ENCODE measurements around the gene ITIH3. TPM values are rescaled to one million over a fixed set of nuclear protein-coding genes. Genes with fewer than 3 reads are reported as not detected.
"Not testable (repeated sequence)": the region's sequence is repeated elsewhere in the genome, so short reads cannot be mapped to it uniquely, and the experiment has no call there.

The ITIH3 gene
- total and polyA plus RNA-seq, 9 donors, result 0.23 to 14.2 (median 1.8) TPM

GRCh38 chr3:52775877-52776276 is 18.7 kb upstream of the ITIH3 start:
- TF ChIP-seq POLR2A (IDR thresholded peaks at IDR 0.05) (no peak), EP300 (IDR thresholded peaks at IDR 0.05) (no peak), CTCF (IDR thresholded peaks at IDR 0.05) (no peak)
- H3K27ac ChIP-seq, result no peak overlapping the region
- H3K27me3 ChIP-seq, result no peaks in the 10 kb centered on the region
- DNase-seq, result peak in 1 of 5 donors; percentile 8
- H3K36me3 ChIP-seq, result no peaks in the 10 kb centered on the region
- no peaks in the 10 kb centered on the region for H3K4me1 ChIP-seq (ENCODE audit: insufficient read depth)
- H3K4me3 ChIP-seq, result no peak overlapping the region
- intact Hi-C loops (cut with DNase I), result no loop called here
- H3K9me3 ChIP-seq, result no peaks in the 10 kb centered on the region
- 55 to 61% (median 59%) methylated on average over 8 of the region's 8 CpGs for WGBS, 3 donors

DNA sequence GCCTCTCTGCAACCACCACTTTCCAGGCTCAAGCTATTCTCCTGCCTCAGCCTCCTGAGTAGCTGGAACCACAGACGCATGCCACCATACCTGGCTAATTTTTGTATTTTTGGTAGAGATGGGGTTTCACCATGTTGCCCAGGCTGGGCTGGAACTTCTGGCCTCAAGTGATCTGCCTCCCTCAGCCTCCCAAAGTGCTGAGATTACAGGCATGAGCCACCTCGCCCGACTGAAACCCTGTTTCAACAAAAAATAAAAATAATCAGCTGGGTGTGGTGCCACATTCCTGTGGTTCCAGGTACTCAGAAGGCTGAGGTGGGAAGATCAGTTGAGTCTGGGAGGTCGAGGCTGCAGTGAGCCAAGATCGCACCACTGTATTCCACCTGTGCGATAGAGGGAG is 18.1 kb upstream of the ITIH3 start:
- intact Hi-C loops (cut with DNase I), result not testable (repeated sequence)
- peak in 1 of 5 donors; percentile 16 for DNase-seq

DNA sequence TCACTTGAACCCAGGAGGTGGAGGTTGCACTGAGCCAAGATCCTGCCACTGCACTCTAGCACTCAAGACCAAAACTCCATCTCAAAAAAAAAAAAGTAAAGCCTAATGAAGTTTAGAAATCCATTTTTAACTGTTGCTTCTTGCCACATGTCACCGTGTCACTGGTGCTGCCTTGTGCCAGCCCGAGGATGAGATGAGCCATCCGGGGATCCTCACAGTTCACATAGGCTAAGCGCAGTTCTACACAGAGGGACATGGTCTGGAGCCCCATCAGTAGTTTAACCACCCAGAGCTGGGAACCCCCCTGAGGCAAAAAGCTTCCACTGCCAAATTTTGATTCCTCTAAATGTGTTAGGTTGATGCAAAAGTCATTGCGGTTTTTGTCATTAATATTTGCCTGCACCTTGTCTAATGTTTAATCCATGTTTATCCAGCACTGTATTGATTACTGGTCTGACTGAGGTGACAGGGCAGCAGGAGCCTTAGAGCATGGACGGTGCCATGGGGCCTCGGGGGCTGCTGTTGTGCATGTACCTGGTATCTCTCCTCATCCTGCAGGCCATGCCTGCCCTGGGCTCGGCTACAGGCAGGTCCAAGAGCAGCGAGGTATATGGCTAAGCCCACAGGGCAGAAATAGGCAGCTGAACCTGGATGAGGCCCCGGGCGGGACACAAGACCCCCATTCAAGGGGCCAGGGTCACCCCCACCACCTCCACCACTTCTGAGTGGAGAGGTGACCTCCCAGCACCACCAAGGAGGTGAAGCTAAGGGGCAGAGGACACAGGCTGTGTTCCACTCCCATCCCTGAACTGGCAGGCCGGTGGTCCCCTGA is 17.3 kb upstream of the ITIH3 start, which contains the start of gene ITIH1:
ITIH1 (plus strand) TSS at position 473 of the 832 bp plus-strand sequence; CDS start at position 490, 17 bp downstream.
- no peak within 1 kb of the TSS for H3K4me3 ChIP-seq
- no peaks in the 10 kb centered on the region for H3K27me3 ChIP-seq
- DNase-seq, result peak in 2 of 5 donors; percentile 5 to 24
- H3K27ac ChIP-seq, result no peak within 1 kb of the TSS
- H3K9me3 ChIP-seq, result no peaks in the 10 kb centered on the region
- no peaks in the 10 kb centered on the region for H3K36me3 ChIP-seq
- H3K4me1 ChIP-seq (ENCODE audit: insufficient read depth), result no peaks in the 10 kb centered on the region
- 86 to 91% (median 87%) methylated on average over 12 of the region's 12 CpGs for WGBS, 3 donors
- TF ChIP-seq POLR2A (IDR thresholded peaks at IDR 0.05) (no peak), CTCF (IDR thresholded peaks at IDR 0.05) (no peak), EP300 (IDR thresholded peaks at IDR 0.05) (no peak)
- intact Hi-C loops (cut with DNase I), result no loop called here

More for the DNA sequence above, 18.1 kb upstream of the ITIH3 start:
- not testable (repeated sequence) for H3K9me3 ChIP-seq; H3K4me1 ChIP-seq (ENCODE audit: insufficient read depth); H3K27me3 ChIP-seq; H3K4me3 ChIP-seq; H3K27ac ChIP-seq; H3K36me3 ChIP-seq
- WGBS, 3 donors, result 75 to 80% (median 76%) methylated on average over 6 of the region's 6 CpGs

- Histone ChIP-seq H3K36me3 (no peaks in the 10 kb centered on the region), H3K9me3 (no peaks in the 10 kb centered on the region), H3K27ac (no peak overlapping the region), H3K4me1 (ENCODE audit: insufficient read depth) (no peaks in the 10 kb centered on the region), H3K4me3 (no peak overlapping the region), H3K27me3 (no peaks in the 10 kb centered on the region)
- intact Hi-C loops (cut with DNase I), result no loop called here
- TF ChIP-seq POLR2A (IDR thresholded peaks at IDR 0.05), result no peak
- TF ChIP-seq CTCF (IDR thresholded peaks at IDR 0.05), result no peak
- TF ChIP-seq EP300 (IDR thresholded peaks at IDR 0.05), result no peak
- 80 to 87% (median 80%) methylated on average over 17 of the region's 17 CpGs for WGBS, 3 donors
- peak in 3 of 5 donors; percentile 9 to 24 (median 13) for DNase-seq
These were observed 16.4 kb upstream of the ITIH3 start for GRCh38 chr3:52777959-52778805.

Measured in ovary (tissue), 9 donors.